Fibroblast of mammary gland (primary cell): Measurements from ENCODE around the gene ZNF592.

Experiments
- DNase-seq: peaks from one replicate; pipeline ENCODE4 v3.0.0-alpha.2; 2010; ENCODE audit warnings: low read depth
- H3K4me3 ChIP-seq: 2 replicates; pipeline ENCODE4 v1.5.1; 2011; ENCODE audit warnings: low read depth, mild to moderate bottlenecking, low read length, moderate library complexity; ENCODE audit not compliant: control insufficient read depth
- TF ChIP-seq, protein P1 (sequence below): conservative IDR thresholded peaks from 2 replicates; pipeline ENCODE4 v1.5.1; 2011; ENCODE audit warnings: low read depth, low read length, inconsistent platforms; ENCODE audit not compliant: control insufficient read depth, insufficient read depth

Gene ZNF592

DNA sequence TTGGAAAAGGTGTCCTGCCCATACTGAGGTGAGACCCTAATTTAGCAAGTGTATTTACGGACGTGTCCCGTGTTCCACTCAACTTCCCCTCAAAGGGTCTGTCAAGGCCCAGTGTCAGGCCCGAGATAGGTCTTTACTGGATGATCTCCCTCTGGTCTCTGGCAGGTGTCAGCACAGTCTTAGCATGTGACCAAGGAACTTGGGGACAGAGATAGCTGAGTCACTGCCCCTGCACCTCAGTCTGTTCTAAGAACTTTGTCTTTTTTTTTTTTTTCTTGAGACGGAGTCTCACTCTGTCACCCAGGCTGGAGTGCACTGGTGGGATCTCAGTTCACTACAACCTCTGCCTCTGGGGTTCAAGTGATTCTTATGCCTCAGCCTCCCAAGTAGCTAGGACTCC lies 36.7 kb downstream of the ZNF592 start:
- TF ChIP-seq, protein P1, sequence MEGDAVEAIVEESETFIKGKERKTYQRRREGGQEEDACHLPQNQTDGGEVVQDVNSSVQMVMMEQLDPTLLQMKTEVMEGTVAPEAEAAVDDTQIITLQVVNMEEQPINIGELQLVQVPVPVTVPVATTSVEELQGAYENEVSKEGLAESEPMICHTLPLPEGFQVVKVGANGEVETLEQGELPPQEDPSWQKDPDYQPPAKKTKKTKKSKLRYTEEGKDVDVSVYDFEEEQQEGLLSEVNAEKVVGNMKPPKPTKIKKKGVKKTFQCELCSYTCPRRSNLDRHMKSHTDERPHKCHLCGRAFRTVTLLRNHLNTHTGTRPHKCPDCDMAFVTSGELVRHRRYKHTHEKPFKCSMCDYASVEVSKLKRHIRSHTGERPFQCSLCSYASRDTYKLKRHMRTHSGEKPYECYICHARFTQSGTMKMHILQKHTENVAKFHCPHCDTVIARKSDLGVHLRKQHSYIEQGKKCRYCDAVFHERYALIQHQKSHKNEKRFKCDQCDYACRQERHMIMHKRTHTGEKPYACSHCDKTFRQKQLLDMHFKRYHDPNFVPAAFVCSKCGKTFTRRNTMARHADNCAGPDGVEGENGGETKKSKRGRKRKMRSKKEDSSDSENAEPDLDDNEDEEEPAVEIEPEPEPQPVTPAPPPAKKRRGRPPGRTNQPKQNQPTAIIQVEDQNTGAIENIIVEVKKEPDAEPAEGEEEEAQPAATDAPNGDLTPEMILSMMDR = no peak
- no peak overlapping the region for H3K4me3 ChIP-seq
- DNase-seq = no peak

DNA sequence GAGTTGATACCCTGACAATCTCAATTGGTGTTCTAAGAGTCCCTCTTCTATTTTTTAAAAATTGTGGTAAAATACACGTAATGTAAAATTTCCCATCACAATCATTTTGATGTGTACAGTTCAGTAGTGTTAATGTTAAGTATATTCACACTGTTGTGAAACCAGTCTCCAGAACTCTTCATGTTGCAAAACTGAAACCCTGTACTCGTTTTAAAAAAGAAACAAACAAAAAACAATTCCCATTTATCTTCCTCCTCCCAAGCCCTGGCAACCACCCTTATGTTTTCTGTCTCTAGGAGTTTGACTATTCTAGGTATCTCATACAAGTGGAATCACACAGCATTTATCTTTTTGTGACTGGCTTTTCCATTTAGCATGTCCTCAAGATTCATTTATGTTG lies 40.1 kb downstream of the ZNF592 start:
- no peak overlapping the region for H3K4me3 ChIP-seq
- TF ChIP-seq, protein P1 = no peak
- DNase-seq = no peak

DNA sequence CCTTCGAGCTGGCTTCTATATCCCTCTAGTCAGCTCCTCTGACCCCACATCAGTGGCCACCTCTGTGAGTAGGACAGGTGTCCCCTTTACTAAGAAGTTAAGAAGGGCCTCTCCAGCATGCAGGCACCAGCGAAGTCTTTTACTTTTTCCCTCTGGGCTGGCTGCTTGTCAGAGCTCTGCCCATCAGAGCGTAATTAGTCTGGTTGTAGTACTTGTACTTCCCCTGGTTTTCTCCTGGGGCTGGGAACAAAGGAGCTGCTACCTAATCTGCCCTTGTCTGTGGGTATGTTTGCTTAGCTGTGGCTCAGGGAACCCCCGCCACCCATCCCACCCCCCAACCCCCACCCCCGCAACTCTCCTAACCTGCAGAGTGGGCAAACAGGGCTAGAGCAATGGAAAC lies 41.4 kb downstream of the ZNF592 start:
- no peak overlapping the region for H3K4me3 ChIP-seq
- TF ChIP-seq, protein P1 = no peak
- DNase-seq = no peak

DNA sequence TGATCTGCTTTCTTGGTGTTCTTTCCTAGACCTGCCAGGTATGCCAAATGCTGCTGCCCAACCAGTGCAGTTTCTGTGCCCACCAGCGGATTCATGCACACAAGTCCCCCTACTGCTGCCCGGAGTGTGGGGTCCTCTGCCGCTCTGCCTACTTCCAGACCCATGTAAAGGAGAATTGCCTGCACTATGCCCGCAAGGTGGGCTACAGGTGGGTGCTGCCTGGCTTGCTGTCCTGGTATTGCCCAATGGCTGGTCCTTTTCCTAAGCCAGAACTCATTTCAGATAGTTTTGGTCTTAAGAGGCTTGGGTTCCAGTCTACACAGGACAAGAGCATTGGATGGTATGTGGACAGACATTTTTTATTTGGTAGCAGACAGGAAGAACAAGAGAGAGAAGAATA lies 42.3 kb downstream of the ZNF592 start:
- TF ChIP-seq, protein P1 = no peak
- DNase-seq = no peak
- no peak overlapping the region for H3K4me3 ChIP-seq

DNA sequence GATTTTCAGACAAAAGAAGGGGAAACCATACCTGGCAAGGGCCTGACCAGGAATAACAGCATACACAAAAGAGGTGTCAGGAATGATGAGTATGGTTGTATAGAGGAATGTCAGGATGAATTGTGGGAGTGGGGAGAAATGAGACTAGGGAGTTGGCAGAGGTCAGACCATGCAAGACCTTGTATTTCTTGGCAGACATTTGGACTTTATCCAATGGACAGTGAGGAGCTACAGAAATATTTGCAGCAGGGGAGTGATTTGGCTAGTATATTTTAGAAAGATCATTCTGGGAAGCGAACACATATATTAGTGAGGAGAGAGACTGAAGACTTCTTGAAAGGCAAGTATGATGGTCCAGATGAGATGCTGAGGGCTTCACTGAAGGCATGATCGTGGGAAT lies 43.4 kb downstream of the ZNF592 start:
- TF ChIP-seq, protein P1 = no peak
- no peak for DNase-seq
- no peak overlapping the region for H3K4me3 ChIP-seq

DNA sequence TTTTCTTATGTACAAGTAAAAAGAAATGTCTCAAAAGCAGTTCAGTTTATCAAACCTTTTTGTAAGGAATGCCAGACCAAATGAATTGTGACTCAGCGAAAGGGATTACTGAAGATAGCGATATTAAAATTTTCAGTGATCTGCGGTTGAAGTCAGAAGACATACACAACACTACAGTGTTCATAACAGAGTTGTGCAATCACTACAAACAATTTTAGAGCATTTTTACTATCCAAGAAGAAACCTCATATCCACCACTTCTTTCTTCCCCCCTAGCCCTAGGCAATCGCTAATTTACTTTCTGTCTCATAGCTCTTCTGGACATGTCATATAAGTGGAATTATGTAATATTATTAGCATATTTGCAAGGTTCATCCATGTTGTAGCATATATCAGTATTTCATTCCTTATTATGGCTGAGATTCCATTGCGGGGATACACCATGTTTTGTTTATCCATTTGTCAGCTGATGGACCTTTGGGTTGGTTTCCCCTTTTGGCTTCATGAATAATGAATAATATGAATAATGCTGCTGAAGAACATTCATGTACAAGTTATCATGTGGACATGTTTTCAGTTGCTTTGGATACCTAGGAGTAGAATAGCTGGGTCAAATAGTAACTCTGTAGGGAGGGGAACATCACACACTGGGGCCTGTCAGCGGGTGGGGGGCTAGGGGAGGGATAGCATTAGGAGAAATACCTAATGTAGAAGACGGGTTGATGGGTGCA lies 45.2 kb downstream of the ZNF592 start:
- no peak for DNase-seq
- TF ChIP-seq, protein P1 = no peak
- no peak overlapping the region for H3K4me3 ChIP-seq

DNA sequence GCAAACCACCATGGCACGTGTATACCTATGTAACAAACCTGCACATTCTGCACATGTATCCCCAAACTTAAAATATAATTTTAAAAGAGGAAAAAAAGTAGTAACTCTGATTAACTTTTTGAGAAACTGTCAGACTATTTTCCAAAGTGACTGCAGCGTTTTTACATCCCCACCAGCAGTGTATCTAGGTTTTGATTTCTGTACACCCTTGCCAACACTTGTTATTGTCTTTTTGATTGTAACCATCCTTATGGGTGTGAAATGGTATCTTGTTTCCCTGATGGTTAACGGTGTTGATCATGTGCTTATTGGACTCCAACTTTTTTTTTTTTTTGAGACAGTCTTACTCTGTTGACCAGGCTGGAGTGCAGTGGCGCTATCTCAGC lies 45.8 kb downstream of the ZNF592 start:
- DNase-seq = no peak
- TF ChIP-seq, protein P1 = no peak

More for the DNA sequence above, 45.8 kb downstream of the ZNF592 start:
- no peak overlapping the region for H3K4me3 ChIP-seq
